ENCODE results near the gene ATAD3C.
"Not testable (repeated sequence)": the region's sequence is repeated elsewhere in the genome, so short reads cannot be mapped to it uniquely, and the experiment has no call there.

ATAD3C gene

DNA sequence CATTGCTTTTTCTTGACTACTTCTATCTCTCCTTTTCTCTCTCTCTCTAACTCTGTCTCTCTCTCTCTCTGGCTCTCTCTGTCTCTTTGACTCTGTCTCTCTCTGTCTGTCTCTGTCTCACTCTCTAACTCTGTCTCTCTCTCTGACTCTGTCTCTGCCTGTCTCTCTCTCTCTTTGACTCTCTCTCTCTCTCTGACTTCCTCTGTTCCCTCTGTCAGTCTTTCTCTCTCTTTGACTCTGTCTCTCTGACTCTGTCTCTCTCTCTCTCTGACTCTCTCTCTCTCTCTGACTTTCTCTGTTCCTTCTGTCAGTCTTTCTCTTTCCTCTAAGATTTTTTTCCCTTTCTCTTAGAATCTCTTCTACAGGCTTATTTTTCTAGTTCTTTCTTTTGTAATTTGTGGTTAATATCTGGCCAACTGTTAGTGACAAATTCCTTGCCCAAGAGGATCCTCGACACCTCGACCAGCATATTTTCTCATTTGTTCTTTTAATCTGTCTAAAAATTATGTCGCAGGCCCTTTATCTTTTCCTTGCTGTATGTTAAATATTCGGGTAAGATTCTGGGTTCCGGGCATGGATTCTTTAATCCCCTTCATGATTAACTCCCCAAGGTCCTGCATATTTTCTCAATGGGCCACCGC, at the start of gene ATAD3C:
ATAD3C (plus strand) TSS at position 591 of the 641 bp plus-strand sequence. CDS start 995 bp downstream, outside the sequence.
- no peak for DNase-seq

DNA sequence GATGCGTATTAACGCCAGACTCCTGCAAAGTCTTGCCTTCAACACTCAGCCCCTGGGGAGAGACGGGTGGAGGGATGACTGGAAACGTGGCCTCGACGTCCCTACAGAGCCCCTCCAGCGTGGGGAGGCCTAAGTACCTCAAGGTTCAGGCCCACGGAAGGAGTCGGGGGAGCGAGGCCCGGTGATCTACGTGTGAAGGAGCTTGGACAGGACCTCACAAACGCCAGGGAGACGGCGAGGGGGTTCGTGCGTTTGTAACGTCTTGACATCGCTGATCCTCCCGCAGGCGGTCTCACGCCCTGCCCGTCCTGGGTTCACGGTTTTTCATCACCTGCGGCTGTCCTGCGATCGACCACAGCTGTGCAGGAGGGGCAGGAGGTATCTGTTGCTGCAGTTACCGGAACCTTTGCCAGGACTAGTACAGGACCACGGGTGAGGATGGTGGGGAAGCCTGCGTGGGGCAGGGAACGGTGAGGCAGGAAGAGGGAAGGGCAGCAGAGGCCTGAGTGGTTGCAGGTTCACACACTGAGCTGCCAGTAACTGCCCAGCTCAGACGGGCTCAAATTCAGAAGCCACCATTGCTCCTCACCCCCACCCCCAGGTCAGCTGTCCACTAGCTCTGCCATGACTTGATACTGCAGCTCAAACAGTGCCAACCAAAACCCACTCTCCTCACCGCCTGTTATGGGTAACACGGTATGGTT, 49.5 kb upstream of the ATAD3C start:
- peak in 1 of 2 donors; percentile 21 for DNase-seq

- DNase-seq: no peak
These were observed 48.7 kb upstream of the ATAD3C start for GRCh38 chr1:1400576-1401456.

GRCh38 chr1:1401457-1402010, 48.0 kb upstream of the ATAD3C start:
- DNase-seq: no peak

GRCh38 chr1:1402072-1402900, 47.2 kb upstream of the ATAD3C start:
- DNase-seq: peak; percentile 25 to 38

DNA sequence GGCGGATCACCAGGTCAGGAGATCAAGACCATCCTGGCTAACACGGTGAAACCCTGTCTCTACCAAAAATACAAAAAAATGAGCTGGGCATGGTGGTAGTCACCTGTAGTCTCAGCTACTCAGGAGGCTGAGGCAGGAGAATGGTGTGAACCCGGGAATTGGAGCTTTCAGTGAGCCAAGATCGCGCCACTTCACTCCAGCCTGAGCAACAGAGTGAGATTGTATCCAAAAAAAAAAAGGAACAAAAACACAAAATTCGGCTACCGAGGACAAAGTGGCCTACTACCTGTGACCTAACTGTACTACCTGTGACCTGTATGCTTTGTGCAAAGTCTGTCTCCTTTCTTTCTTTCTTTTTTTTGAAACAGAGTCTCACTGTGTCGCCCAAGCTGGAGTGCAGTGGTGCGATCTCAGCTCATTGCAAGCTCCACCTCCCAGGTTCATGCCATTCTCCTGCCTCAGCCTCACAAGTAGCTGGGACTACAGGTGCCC, 46.5 kb upstream of the ATAD3C start:
- not testable (repeated sequence) for DNase-seq

DNA sequence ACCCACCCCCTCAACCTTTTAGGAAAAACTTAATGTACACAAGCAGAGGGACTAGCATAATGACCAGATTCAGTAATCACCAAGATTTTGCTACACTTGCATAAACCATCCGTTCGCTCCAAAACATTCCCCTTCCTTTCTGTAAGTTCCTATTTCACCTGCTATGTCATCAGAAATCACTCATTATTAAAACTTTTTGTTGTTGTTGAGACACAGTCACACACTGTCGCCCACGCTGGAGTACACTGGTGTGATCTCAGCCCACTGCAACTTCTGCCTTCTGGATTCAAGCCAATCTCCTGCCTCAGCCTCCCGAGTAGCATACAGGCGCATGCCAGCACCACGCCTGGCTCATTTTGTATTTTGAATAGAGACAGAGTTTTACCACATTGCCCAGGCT, 45.8 kb upstream of the ATAD3C start:
- DNase-seq: no peak

DNA sequence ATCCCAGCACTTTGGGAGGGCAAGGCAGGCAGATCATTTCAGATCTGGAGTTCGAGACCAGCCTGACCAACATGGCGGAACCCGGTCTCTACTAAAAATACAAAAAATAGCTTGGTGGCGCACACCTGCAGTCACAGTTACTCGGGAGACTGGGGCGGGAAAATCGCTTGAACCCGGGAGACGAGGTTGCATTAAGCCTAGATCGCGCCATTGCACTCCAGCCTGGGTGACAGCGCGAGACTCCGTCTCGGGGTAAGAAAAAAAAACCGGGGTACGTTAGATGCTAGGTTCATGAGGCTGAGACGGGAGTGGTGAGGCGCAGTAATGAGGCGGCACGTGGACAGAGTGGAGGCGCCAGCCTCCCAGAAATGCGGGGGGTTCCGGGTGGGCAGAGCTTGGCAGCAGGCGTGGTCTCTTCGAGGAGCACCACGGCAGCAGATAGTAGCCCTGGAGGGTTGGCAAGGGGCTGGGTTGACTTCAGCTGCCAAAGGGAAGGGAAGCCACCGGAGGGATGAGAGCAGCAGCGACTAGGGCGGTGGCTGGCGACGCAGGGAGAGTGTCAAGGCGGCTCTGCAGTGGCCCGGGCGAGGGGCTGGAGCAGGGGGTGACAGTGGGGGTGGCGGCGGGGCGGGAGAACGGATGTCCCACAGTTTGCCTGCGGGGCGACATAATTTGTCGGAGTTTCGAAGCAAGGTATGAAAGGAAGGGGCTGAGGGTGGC, 43.2 kb upstream of the ATAD3C start:
- DNase-seq: no peak

DNA sequence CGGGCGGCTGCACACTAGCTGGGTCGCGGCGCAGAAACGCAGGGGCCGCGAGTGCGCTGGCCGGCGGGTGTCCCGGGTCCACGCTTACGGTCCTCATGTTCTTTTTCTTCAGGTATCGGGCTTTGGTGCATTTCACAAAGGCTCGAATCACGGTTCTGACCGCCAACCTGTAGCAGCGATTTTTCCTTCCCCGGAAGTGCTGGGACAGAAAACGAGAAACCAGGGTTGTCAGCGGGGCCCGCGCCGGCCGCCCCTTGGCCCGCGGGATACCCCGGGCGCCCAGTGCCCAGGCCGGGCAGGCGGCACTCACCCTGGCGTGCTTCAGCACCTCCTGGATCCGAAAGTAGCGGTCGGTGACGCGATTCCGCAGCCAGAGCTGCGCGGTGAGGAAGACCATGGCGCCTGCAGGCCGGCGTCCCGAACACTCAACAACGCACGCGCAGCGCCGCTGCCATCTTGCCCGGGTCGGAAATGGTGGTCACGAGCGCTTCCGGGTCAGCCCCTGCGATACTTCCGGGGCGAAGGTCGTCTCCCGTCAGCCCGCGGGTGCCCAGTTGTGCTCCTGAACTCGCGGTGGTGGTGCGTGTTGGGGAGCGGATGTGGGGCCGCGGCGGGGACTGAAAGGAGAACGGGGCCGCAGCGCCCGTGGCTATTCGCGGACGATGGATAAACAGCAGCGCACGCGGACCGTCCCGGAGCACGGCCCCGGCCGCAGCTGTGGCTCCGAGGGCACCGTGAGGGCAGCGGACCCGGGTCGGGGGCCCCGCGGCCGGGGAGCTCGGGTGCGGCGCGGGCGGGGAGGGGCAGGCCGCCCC, 42.5 kb upstream of the ATAD3C start, which contains the start of gene MRPL20:
MRPL20 (minus strand) TSS at position 473 of the 815 bp plus-strand sequence; CDS start at position 397, 76 bp downstream.
- DNase-seq: peak; percentile 95 to 96

DNA sequence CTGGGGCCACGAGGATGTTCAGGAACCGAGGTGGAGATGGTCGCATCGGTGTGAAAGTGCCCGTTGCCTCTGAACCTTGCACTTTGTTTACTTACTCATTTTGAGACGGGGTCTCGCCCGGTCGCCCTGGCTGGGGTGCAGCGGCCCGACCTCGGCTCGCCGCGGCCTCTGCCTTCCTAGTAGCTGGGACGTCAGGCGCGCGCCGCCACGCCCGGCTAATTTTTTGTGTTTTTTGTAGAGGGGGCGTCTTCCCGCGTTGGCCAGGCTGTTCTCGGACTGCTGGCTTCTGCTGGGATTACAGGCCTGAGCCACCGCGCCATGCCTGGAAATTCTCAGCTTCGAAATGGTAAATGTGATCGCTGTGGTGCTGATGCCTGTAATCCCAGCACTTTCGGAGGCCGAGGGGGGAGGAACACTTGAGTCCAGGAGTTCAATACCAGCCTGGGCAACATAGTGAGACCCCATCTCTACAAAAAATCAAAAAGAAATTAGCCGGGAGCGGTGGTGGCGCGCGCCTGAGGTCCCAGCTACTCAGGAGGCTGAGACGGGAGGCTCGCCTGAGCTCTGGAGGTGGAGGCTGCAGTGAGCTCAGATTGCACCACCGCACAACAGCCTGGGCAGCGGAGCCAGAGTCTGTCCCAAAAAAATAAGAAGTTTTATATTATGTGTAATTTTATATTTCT, 41.7 kb upstream of the ATAD3C start:
- DNase-seq: peak; percentile 26 to 37

DNA sequence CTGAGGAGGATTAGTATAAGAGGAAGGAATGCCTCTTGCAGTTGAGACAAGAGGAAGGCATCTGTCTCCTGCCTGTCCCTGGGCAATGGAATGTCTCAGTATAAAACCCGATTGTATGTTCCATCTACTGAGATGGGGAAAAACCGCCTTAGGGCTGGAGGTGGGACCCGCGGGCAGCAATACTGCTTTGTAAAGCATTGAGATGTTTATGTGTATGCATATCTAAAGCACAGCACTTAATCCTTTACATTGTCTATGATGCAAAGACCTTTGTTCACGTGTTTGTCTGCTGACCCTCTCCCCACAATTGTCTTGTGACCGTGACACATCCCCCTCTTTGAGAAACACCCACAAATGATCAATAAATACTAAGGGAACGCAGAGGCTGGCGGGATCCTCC, 39.3 kb upstream of the ATAD3C start:
- not testable (repeated sequence) for DNase-seq

DNA sequence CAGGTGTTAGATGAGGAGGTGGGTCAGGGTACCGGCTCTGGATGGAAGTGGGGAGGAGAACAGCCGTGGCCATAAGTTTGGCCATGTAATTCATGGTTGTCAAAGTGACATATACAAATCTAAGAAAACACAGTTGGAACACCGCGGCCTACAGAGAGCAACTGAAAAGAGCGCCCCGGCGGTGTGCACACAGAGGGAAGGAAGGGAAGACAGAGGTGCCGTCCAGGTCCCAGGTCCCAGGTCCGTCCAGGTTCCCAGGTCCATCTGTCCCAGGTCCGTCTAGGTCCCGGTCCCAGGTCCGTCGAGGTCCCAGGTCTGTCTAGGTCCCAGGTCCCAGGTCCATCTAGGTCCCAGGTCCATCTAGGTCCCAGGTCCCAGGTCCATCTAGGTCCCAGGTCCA, 37.9 kb upstream of the ATAD3C start:
- no peak for DNase-seq

GRCh38 chr1:1412311-1412902, 37.1 kb upstream of the ATAD3C start:
- not testable (repeated sequence) for DNase-seq

GRCh38 chr1:1415751-1416150, 33.7 kb upstream of the ATAD3C start:
- no peak for DNase-seq

GRCh38 chr1:1417396-1417795, 32.1 kb upstream of the ATAD3C start:
- DNase-seq: not testable (repeated sequence)

DNA sequence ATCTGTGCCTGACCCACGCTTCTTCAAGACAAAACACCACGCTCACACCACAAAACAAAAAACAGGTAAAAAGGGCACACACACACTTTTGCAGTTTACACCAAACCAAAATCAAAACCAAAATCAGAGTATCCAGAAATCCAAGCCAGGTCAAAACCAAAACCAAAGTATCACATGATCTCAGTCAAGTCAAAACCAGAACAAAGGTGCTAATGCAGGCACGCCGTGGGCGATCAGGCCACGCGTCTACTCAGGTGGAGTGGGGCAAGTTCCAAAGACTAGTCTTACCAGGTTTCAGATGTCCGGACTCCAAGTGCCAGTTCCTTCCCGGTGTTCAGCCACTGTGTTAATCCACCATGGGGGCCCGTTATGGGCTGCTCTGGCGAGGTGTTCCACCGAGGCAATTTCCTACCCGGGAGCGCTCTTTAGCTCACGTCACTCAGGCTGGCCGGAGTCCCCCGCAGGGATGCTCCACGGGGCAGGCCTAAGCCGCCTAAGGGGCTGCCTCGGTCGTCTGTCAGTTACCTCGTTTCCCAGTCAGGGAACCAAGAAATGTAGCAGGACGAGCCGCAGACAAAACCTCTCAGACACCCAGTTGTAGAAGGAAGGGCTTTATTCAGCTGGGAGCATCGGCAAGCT, 31.5 kb upstream of the ATAD3C start:
- not testable (repeated sequence) for DNase-seq

- DNase-seq: no peak
These were observed 30.8 kb upstream of the ATAD3C start for GRCh38 chr1:1418464-1419362.

GRCh38 chr1:1419363-1419812, 30.1 kb upstream of the ATAD3C start:
- DNase-seq: no peak
